Medulla oblongata (tissue), 1 donor: ENCODE data around the gene CABP4.
A peak's percentile ranks its signal among the peaks of the same experiment; 100 is the strongest.
"Not testable (repeated sequence)": the region's sequence is repeated elsewhere in the genome, so short reads cannot be mapped to it uniquely, and the experiment has no call there.

Source experiments
- DNase-seq: peaks from one replicate; pipeline ENCODE4 v3.0.0-alpha.2; 2015; ENCODE audit errors: extremely low spot score

Gene CABP4

GRCh38 chr11:67453816-67454732, 1.1 kb upstream of the CABP4 start:
- DNase-seq = no peak

GRCh38 chr11:67456068-67456705, 1.0 kb downstream of the CABP4 start:
- no peak for DNase-seq

- DNase-seq = no peak
Observed at GRCh38 chr11:67457453-67457852, 2.3 kb downstream of the CABP4 start.

DNA sequence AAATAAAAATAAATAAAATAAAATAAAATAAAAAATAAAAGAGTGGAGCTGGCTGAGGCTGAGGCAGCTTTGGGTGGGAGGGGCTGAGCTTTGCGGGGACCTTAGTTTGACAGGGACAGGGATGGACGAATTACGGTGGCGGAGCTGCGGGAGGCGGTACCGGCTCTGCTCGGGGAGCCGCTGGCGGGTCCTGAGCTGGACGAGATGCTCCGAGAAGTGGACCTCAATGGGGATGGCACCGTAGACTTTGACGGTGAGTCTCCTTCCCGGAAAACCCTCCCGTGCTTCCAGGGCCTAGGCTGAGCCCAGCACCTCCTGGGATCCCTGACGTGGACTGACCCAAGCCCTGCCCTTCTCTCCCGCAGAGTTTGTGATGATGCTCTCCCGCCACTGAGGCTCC, 3.1 kb downstream of the CABP4 start:
- DNase-seq = no peak

DNA sequence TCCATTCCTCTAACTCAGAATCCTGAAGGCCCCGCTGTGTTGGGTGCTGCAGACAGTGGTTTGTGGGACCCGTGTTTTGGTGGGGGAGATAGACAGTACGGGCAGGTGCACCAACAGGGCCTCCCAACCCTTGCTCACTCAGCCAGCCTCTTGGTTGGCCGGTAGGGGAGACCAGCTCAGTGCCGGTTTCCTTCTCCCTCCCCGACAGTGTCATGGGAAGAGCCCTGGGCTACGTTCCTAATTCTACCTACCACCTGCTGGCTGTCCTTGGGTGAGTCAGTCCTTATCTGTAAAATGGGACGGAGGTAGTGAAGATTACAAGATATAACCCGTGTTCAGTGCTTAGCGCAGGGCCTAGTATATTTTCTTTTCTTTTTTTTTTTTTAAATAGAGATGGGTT, 8.0 kb downstream of the CABP4 start:
- no peak for DNase-seq

DNA sequence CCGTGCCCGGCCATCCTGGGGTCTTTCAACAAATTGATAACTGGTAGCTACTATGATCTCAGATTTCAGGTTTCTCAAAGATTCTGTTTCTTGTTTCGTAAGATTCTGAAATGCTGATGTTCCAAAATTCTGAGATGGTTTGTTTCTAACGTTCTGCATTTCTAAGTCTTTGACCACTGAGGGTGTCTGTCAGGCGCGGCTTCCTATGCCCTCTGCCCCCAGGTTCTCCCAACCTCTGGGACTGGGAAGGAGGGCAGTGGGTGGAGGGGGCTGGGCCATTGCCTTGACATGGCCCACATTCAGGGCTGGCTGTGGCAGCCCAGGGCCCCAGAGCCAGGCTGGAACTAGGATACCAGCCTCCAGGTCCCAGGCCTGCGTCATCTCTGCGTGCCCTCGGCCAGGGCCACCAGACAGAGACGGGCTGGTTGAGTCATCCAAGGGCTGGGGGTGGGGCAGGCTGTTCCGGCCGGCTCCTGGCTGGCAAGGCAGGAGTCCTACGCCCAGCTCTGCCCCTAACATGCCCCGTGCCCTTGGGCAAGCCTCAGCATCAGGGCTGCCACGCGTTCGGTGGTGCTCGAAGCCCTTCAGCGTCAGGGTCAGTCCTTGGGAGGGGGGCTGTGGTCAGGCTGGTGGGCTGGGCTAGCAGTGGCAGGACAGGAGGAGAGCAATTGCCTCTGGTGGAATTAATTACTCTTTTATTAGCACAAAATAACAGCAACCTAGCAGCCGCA, 8.7 kb downstream of the CABP4 start:
- peak; percentile 52 for DNase-seq

DNA sequence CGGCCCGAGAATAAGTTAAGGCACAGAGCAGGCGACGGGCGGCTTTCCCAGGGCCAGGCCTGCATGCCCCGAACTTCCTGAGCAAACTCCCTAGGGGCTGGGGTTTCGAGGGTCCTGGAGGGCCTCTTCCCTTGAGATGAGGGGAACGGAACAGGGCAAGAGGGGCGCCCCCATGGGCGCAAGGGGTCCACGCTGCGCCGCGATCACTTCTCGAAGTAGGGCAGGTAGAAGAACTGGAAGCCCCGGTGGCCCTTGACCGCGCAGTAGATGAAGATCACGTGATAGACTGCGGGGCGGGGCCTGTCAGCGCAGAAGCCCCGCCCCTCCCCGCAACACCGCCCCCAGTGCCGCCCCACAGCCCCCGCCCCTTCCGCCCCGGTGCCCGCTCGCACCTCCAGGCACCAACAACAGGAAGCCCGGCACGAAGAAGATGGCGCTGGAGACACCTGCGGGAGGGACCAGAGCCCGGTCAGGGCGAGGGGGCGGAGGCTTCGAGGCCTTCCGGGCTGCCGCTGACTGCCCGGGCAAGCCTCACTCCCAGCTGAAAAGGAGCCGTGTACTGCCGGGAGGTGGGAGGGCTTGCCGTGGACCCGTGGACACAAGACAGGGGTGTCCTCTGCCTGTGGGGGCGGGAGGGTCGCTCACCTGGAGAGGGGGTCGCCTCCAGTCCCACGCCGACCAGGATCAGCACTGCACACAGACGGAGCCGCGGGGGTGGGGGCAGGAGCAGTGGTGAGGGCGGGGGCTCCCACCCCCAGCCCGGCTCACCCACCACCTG, 9.4 kb downstream of the CABP4 start:
- peak; percentile 72 for DNase-seq

DNA sequence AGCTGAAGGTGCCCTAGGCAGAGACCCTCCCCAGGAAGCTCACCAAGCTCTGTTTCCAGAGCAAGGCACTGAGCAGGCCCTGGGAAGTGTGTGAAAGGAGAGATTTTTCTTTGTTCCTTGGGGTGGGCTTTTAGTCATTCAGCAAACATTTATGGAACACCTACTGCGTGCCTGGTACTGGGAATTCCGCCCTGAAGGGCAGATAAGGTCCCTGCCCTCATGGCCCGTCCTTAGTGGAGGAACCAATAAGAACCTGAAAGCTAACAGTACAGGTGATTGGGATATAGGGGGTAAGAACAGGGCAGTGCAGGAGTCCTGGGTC, 10.0 kb downstream of the CABP4 start:
- no peak for DNase-seq

GRCh38 chr11:67465530-67465929, 10.4 kb downstream of the CABP4 start:
- DNase-seq = not testable (repeated sequence)

DNA sequence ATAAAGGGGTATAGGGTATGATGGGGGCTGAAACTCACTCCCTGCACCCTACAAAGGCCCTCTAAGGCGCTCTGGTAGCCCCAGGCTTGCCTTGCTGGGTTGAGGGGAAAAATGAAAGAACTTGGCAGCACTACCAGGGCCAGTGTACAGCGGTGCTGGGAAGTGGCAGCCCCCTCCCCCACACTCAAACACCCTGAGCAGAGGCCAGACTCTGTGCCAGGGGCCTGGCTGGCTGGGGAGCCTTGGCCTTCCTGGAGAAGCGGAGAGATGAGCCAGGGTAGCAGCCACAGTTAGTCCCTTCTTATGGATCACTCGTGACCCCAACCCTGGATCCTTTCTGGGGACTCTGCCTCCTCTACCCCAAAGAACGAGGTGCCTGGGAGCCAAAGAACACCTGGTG, 11.2 kb downstream of the CABP4 start:
- DNase-seq = peak; percentile 37

GRCh38 chr11:67466962-67467771, 12.0 kb downstream of the CABP4 start:
- DNase-seq = no peak

GRCh38 chr11:67468056-67468455, 12.9 kb downstream of the CABP4 start:
- DNase-seq = no peak

GRCh38 chr11:67468456-67468758, 13.3 kb downstream of the CABP4 start:
- DNase-seq = no peak

DNA sequence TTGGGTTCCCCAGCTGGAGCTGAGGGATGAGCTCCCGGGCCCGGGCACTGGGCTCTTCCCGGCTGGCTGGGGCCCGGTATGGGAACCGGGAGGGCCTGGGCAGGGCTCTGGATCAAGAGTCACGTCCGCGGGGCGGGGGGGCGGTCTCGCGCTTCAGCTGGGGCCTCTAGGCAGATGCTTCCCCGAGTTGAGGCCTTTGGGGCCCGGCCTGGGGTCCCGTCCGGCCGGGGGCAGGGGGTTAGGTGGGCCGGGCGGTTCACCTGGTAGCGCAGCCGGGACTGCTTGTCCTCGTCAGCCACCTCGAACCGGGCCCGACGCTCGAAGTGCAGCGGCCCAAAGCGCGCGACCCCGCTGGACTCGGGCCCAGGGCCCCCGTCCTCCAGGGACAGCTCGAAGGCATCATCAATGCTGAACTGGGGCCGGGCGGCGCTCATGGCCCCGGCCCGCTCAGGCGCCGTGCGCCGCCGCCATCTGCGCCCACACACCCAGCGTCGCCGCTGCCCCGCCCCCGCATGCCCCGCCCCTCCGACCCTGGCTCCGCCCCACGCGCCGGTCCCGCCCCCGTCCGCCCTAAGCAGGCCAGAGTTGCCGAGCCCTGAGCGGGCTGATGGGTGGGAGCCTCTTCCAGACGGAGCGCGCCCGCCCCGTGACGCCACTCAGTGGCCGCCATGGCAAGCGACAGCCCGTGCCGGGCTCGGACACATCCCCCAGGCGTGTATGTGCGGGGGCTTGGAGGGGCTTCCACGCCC, 13.8 kb downstream of the CABP4 start, which contains the start of gene TMEM134:
TMEM134 (minus strand) TSS at position 493 of the 749 bp plus-strand sequence; CDS start at position 434, 59 bp downstream.
- DNase-seq = peak; percentile 94

DNA sequence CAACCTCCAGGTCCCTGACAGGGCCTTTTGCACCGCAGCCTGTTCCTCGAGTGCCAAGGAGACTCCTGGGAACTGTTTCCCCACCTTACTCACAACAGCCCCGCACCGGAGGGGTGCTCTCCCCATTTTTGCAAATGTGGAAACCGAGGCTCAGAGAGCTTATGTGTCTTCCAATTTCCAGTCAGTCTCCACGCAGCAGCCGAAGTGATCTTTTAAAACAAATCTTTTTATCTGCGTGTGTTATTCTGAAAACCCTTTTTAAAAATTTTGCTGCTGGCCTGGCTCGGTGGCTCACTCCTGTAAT, 14.3 kb downstream of the CABP4 start:
- DNase-seq = no peak

- no peak for DNase-seq
Observed at GRCh38 chr11:67470337-67471002, 15.3 kb downstream of the CABP4 start.

- no peak for DNase-seq
Observed at GRCh38 chr11:67472882-67473281, 17.7 kb downstream of the CABP4 start.

DNA sequence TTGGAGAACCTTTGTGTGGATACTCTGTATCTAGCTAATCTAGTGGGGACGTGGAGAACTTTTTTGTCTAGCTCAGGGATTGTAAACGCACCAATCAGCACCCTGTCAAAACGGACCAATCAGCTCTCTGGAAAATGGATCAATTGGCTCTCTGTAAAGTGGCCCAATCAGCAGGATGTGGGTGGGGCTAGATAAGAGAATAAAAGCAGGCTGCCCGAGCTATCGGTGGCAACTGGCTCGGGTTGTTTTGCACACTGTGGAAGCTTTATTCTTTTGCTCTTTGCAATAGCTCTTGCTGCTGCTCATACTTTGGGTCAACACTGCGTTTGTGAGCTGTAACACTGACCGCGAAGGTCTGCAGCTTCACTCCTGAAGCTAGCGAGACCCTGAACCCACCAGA, 21.5 kb downstream of the CABP4 start:
- DNase-seq = not testable (repeated sequence)

- not testable (repeated sequence) for DNase-seq
Observed at GRCh38 chr11:67477344-67478050, 22.3 kb downstream of the CABP4 start.
